ENCODE measurements around the gene MISFA.

GRCh38 chr11:18650353-18650752 lies 50.8 kb downstream of the MISFA start:
- no peak for TF ChIP-seq GABPA (IDR thresholded peaks at IDR 0.05; ENCODE audit: low read depth)
- TF ChIP-seq POLR2AphosphoS5 (IDR thresholded peaks at IDR 0.05; ENCODE audit: low read depth), result no peak
- TF ChIP-seq CTCF (IDR thresholded peaks at IDR 0.05; ENCODE audit: insufficient read depth, low read length), result no peak
- TF ChIP-seq, protein P1, sequence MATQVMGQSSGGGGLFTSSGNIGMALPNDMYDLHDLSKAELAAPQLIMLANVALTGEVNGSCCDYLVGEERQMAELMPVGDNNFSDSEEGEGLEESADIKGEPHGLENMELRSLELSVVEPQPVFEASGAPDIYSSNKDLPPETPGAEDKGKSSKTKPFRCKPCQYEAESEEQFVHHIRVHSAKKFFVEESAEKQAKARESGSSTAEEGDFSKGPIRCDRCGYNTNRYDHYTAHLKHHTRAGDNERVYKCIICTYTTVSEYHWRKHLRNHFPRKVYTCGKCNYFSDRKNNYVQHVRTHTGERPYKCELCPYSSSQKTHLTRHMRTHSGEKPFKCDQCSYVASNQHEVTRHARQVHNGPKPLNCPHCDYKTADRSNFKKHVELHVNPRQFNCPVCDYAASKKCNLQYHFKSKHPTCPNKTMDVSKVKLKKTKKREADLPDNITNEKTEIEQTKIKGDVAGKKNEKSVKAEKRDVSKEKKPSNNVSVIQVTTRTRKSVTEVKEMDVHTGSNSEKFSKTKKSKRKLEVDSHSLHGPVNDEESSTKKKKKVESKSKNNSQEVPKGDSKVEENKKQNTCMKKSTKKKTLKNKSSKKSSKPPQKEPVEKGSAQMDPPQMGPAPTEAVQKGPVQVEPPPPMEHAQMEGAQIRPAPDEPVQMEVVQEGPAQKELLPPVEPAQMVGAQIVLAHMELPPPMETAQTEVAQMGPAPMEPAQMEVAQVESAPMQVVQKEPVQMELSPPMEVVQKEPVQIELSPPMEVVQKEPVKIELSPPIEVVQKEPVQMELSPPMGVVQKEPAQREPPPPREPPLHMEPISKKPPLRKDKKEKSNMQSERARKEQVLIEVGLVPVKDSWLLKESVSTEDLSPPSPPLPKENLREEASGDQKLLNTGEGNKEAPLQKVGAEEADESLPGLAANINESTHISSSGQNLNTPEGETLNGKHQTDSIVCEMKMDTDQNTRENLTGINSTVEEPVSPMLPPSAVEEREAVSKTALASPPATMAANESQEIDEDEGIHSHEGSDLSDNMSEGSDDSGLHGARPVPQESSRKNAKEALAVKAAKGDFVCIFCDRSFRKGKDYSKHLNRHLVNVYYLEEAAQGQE (IDR thresholded peaks at IDR 0.05; ENCODE audit: insufficient replicate concordance, low read depth), result no peak
